Stimulated activated CD4-positive, alpha-beta T cell treated with anti-CD3 and anti-CD28 coated beads, Interleukin-1b, Interleukin-23, amount 100 ng/mL, for 24 hours (primary cell): Measurements from ENCODE around the gene SPTBN5.

Experiments
- DNase-seq, 4 experiments: peaks; one replicate each; pipeline ENCODE4 v3.0.0-alpha.2; 2020; ENCODE audit warnings: low read depth in 4 of 4, low spot score in 1 of 4

Gene SPTBN5

GRCh38 chr15:41849204-41849603, 44.6 kb downstream of the SPTBN5 start:
- DNase-seq, result no peak

- peak in 1 of 4 experiments; percentile 28 for DNase-seq
These were observed 45.2 kb downstream of the SPTBN5 start for GRCh38 chr15:41848631-41849030.

GRCh38 chr15:41847981-41848380, 45.9 kb downstream of the SPTBN5 start:
- DNase-seq, result no peak

- no peak for DNase-seq
These were observed 46.6 kb downstream of the SPTBN5 start for GRCh38 chr15:41847206-41847605.

- no peak for DNase-seq
These were observed 49.0 kb downstream of the SPTBN5 start for GRCh38 chr15:41844814-41845213.

- no peak for DNase-seq
These were observed 50.3 kb downstream of the SPTBN5 start for GRCh38 chr15:41843571-41843970.

- no peak for DNase-seq
These were observed 51.6 kb downstream of the SPTBN5 start for GRCh38 chr15:41842229-41842628.

- no peak for DNase-seq
These were observed 52.7 kb downstream of the SPTBN5 start for GRCh38 chr15:41841131-41841530.

GRCh38 chr15:41840673-41841072, 53.2 kb downstream of the SPTBN5 start:
- DNase-seq, result no peak

GRCh38 chr15:41839781-41840491, 53.9 kb downstream of the SPTBN5 start:
- no peak for DNase-seq

- no peak for DNase-seq
These were observed 55.4 kb downstream of the SPTBN5 start, which contains the start of gene PLA2G4B for GRCh38 chr15:41838400-41838897. TSS of gene PLA2G4B (plus strand) at chr15:41838847. CDS start at chr15:41838914, 67 bp downstream.

- DNase-seq, result no peak
These were observed 57.0 kb downstream of the SPTBN5 start for GRCh38 chr15:41836713-41837454.

GRCh38 chr15:41836073-41836472, 57.8 kb downstream of the SPTBN5 start:
- no peak for DNase-seq

GRCh38 chr15:41834096-41834495, 59.8 kb downstream of the SPTBN5 start:
- DNase-seq, result no peak

- DNase-seq, result no peak
These were observed 61.0 kb downstream of the SPTBN5 start for GRCh38 chr15:41832875-41833274.

- no peak for DNase-seq
These were observed 61.6 kb downstream of the SPTBN5 start for GRCh38 chr15:41832208-41832607.

- DNase-seq, result peak in 1 of 4 experiments; percentile 25
These were observed 62.6 kb downstream of the SPTBN5 start for GRCh38 chr15:41831291-41831690.

GRCh38 chr15:41829959-41830646, 63.8 kb downstream of the SPTBN5 start:
- no peak for DNase-seq

GRCh38 chr15:41828807-41829141, 65.1 kb downstream of the SPTBN5 start:
- no peak for DNase-seq

- peak; percentile 93 to 99 (median 96) for DNase-seq
These were observed 65.7 kb downstream of the SPTBN5 start, which contains the start of gene JMJD7 for GRCh38 chr15:41827880-41828806. TSS of gene JMJD7 (plus strand) at chr15:41828092. CDS start at chr15:41828125, 33 bp downstream.
